A673 (cell line): ENCODE measurements around the gene DNMBP.
"Not testable (repeated sequence)": the region's sequence is repeated elsewhere in the genome, so short reads cannot be mapped to it uniquely, and the experiment has no call there.

Experiments
- EZH2 ChIP-seq: fragments of 200-600 bp; sonication (generic); IDR thresholded peaks from 2 replicates; pipeline ENCODE4 v1.6.1; 2017; ENCODE audit warnings: borderline replicate concordance, low read depth, mild to moderate bottlenecking, mixed read lengths, antibody characterized with exemption, low read length; ENCODE audit not compliant: poor library complexity, severe bottlenecking
- TF ChIP-seq, protein P1 (sequence below): fragments of 300-800, 200-600 bp; sonication (generic); conservative IDR thresholded peaks from 2 replicates; pipeline ENCODE4 v1.5.1; 2017; ENCODE audit warnings: low read depth, mild to moderate bottlenecking, antibody characterized with exemption, low read length, moderate library complexity, mixed read lengths

DNA sequence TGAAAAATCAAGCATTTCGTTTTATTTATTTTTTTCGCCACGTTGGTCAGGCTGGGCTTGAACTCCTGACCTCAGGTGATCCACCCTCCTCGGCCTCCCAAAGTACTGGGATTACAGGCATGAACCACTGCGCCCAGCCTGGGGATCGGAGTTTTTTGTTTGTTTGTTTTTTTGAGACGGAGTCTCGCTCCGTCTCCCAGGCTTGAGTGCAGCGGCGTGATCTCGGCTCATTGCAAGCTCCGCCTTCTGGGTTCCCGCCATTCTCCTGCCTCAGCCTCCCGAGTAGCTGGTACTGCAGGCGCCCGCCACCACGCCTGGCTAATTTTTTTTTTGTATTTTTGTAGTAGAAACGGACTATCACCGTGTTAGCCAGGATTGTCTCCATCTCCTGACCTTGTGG lies 2.2 kb upstream of the DNMBP start:
- not testable (repeated sequence) for TF ChIP-seq EZH2
- TF ChIP-seq, protein P1, sequence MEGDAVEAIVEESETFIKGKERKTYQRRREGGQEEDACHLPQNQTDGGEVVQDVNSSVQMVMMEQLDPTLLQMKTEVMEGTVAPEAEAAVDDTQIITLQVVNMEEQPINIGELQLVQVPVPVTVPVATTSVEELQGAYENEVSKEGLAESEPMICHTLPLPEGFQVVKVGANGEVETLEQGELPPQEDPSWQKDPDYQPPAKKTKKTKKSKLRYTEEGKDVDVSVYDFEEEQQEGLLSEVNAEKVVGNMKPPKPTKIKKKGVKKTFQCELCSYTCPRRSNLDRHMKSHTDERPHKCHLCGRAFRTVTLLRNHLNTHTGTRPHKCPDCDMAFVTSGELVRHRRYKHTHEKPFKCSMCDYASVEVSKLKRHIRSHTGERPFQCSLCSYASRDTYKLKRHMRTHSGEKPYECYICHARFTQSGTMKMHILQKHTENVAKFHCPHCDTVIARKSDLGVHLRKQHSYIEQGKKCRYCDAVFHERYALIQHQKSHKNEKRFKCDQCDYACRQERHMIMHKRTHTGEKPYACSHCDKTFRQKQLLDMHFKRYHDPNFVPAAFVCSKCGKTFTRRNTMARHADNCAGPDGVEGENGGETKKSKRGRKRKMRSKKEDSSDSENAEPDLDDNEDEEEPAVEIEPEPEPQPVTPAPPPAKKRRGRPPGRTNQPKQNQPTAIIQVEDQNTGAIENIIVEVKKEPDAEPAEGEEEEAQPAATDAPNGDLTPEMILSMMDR: not testable (repeated sequence)
